Gastroesophageal sphincter (tissue), 3 donors: Measurements from ENCODE around the gene KLHDC8A.

Experiments used
- EP300 ChIP-seq: sonication (generic); formaldehyde crosslinking; IDR thresholded peaks from one replicate; pipeline ENCODE4 v1.6.1; 2017; ENCODE audit warnings: antibody characterized with exemption, mild to moderate bottlenecking
- POLR2A ChIP-seq, 2 donors: fragments of 450-650 bp; IDR thresholded peaks; one replicate each; pipeline ENCODE4 v1.6.1; 2017; ENCODE audit warnings: antibody characterized with exemption in 2 of 2, mild to moderate bottlenecking in 2 of 2, moderate library complexity in 1 of 2
- POLR2AphosphoS5 ChIP-seq: sonication (generic); formaldehyde crosslinking; IDR thresholded peaks from one replicate; pipeline ENCODE4 v1.6.1; 2017; ENCODE audit warnings: antibody characterized with exemption
- TF ChIP-seq, protein P1 (sequence below), 4 experiments: fragments of 200-600 bp in 2 of 4; fragments of 450-650 bp in 2 of 4; sonication (generic) in 1 of 4; IDR thresholded peaks; one replicate each; pipeline ENCODE4 v1.5.1; 2017 to 2019; ENCODE audit warnings: antibody characterized with exemption in 4 of 4, mild to moderate bottlenecking in 2 of 4, moderate library complexity in 2 of 4

DNA sequence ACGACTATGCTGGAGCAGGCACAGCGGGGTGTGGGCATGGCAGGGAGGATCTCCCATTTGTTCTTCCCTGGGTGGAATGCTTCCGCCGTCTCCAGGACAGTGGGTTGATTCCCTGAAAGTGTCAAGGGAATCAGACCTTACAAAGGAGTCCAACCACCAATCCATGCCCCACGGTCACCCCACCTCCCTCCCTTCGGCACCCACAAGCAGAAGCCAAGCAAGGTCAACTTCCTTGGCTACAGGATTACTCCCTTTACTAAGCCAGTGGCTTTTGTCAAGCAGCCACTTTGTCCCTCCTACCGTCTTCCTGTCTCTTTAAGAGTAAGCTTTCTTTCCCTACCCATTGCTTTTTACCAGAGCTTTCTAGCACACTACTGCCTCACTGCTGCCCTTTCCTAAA is 19.2 kb downstream of the KLHDC8A start:
- TF ChIP-seq POLR2A (IDR thresholded peaks at IDR 0.05) (no peak), POLR2AphosphoS5 (no peak), EP300 (no peak)
- TF ChIP-seq, protein P1, sequence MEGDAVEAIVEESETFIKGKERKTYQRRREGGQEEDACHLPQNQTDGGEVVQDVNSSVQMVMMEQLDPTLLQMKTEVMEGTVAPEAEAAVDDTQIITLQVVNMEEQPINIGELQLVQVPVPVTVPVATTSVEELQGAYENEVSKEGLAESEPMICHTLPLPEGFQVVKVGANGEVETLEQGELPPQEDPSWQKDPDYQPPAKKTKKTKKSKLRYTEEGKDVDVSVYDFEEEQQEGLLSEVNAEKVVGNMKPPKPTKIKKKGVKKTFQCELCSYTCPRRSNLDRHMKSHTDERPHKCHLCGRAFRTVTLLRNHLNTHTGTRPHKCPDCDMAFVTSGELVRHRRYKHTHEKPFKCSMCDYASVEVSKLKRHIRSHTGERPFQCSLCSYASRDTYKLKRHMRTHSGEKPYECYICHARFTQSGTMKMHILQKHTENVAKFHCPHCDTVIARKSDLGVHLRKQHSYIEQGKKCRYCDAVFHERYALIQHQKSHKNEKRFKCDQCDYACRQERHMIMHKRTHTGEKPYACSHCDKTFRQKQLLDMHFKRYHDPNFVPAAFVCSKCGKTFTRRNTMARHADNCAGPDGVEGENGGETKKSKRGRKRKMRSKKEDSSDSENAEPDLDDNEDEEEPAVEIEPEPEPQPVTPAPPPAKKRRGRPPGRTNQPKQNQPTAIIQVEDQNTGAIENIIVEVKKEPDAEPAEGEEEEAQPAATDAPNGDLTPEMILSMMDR (IDR thresholded peaks at IDR 0.05): no peak
